Mesenchymal stem cell (in vitro differentiated cells and primary cell): ENCODE measurements around the gene OPRL1.

ENCODE experiments used
- DNase-seq: peaks from one replicate; pipeline ENCODE4 v3.0.0-alpha.2; 2013
- H2AFZ ChIP-seq: one replicate; pipeline ENCODE4 v1.6.1; 2013; ENCODE audit warnings: low read depth, mild to moderate bottlenecking, control low read depth, inconsistent platforms, low read length, moderate library complexity
- H2AK5ac ChIP-seq: 2 replicates; pipeline ENCODE4 v1.6.1; 2013; ENCODE audit warnings: low read length, moderate library complexity, mild to moderate bottlenecking, inconsistent platforms; ENCODE audit not compliant: severe bottlenecking
- H2BK120ac ChIP-seq: one replicate; pipeline ENCODE4 v1.6.1; 2013; ENCODE audit warnings: low read depth, mild to moderate bottlenecking, inconsistent platforms, low read length, moderate library complexity
- H2BK12ac ChIP-seq, 2 experiments: one replicate each; pipeline ENCODE4 v1.6.1; 2013; ENCODE audit warnings: inconsistent platforms in 2 of 2, low read length in 2 of 2, mild to moderate bottlenecking in 2 of 2, moderate library complexity in 2 of 2, control low read depth in 1 of 2
- H2BK15ac ChIP-seq: one replicate; pipeline ENCODE4 v1.6.1; 2013; ENCODE audit warnings: mild to moderate bottlenecking, low read depth, inconsistent platforms; ENCODE audit not compliant: poor library complexity, severe bottlenecking
- H2BK5ac ChIP-seq: 2 replicates; pipeline ENCODE4 v1.6.1; 2013; ENCODE audit warnings: low read depth, mild to moderate bottlenecking, low read length, control low read depth, inconsistent platforms; ENCODE audit not compliant: poor library complexity, severe bottlenecking
- H3K14ac ChIP-seq, 2 experiments: one replicate each; pipeline ENCODE4 v1.6.1; 2013; ENCODE audit warnings: inconsistent platforms in 2 of 2, low read length in 2 of 2, control low read depth in 1 of 2, mild to moderate bottlenecking in 1 of 2, moderate library complexity in 1 of 2
- H3K18ac ChIP-seq, 2 experiments: one replicate each; pipeline ENCODE4 v1.6.1; 2013; ENCODE audit warnings: inconsistent platforms in 2 of 2, low read length in 2 of 2, control low read depth in 1 of 2, low read depth in 1 of 2, mild to moderate bottlenecking in 1 of 2
- H3K23ac ChIP-seq, 2 experiments: one replicate each; pipeline ENCODE4 v1.6.1; 2013; ENCODE audit warnings: inconsistent platforms in 2 of 2, low read length in 2 of 2, mild to moderate bottlenecking in 2 of 2, moderate library complexity in 2 of 2, control low read depth in 1 of 2
- H3K27ac ChIP-seq: 2 replicates; pipeline ENCODE4 v1.5.1; 2013; ENCODE audit warnings: mild to moderate bottlenecking, moderate library complexity, low read length, control low read depth, inconsistent platforms; ENCODE audit not compliant: poor library complexity, severe bottlenecking
- H3K27me3 ChIP-seq, 2 experiments: 2 replicates each; pipeline versions ENCODE4 v1.6.1 to v1.7.0; 2013; ENCODE audit warnings: low read length in 2 of 2, mild to moderate bottlenecking in 2 of 2, moderate library complexity in 2 of 2, control low read depth in 1 of 2, inconsistent platforms in 1 of 2; ENCODE audit not compliant: control insufficient read depth in 1 of 2, insufficient read depth in 1 of 2
- H3K36me3 ChIP-seq, 2 experiments: 2 replicates each; pipeline versions ENCODE4 v1.6.1 to v1.7.0; 2013; ENCODE audit warnings: low read length in 2 of 2, control low read depth in 1 of 2, inconsistent platforms in 1 of 2, low read depth in 1 of 2, mild to moderate bottlenecking in 1 of 2; ENCODE audit not compliant: insufficient read depth in 2 of 2, control insufficient read depth in 1 of 2
- H3K4ac ChIP-seq, 2 experiments: one replicate each; pipeline ENCODE4 v1.6.1; 2013; ENCODE audit warnings: inconsistent platforms in 2 of 2, low read length in 2 of 2, mild to moderate bottlenecking in 2 of 2, moderate library complexity in 2 of 2, control low read depth in 1 of 2, low read depth in 1 of 2
- H3K4me1 ChIP-seq: 2 replicates; pipeline ENCODE4 v1.6.1; 2013; ENCODE audit warnings: low read depth, low read length, control low read depth; ENCODE audit not compliant: control insufficient read depth, insufficient read depth
- H3K4me2 ChIP-seq: 2 replicates; pipeline ENCODE4 v1.6.1; 2013; ENCODE audit warnings: low read length, mild to moderate bottlenecking, inconsistent platforms; ENCODE audit not compliant: poor library complexity, severe bottlenecking
- H3K4me3 ChIP-seq, 2 experiments: 2 replicates each; pipeline versions ENCODE4 v1.5.1 to v1.7.0; 2013; ENCODE audit warnings: low read length in 2 of 2, mild to moderate bottlenecking in 2 of 2, control low read depth in 1 of 2, low read depth in 1 of 2; ENCODE audit not compliant: insufficient read depth in 1 of 2
- H3K79me1 ChIP-seq: replicated peaks from 2 replicates; pipeline ENCODE4 v1.6.1; 2013; ENCODE audit warnings: mild to moderate bottlenecking, control low read depth, low read length, inconsistent platforms; ENCODE audit not compliant: poor library complexity, severe bottlenecking
- H3K9ac ChIP-seq: 2 replicates; pipeline ENCODE4 v1.7.0; 2013; ENCODE audit warnings: mild to moderate bottlenecking, low read length, moderate library complexity
- H3K9me3 ChIP-seq: 2 replicates; pipeline ENCODE4 v1.7.0; 2013; ENCODE audit warnings: mild to moderate bottlenecking, low read length; ENCODE audit not compliant: control insufficient read depth
- H4K8ac ChIP-seq: one replicate; pipeline ENCODE4 v1.6.1; 2013; ENCODE audit warnings: inconsistent platforms, mild to moderate bottlenecking, low read length, moderate library complexity
- H4K91ac ChIP-seq: one replicate; pipeline ENCODE4 v1.6.1; 2013; ENCODE audit warnings: mild to moderate bottlenecking, low read length, inconsistent platforms
- WGBS: methylation state at CpG from one replicate; pipeline ENCODE4 v1.1.7; 2013; ENCODE audit warnings: mixed read lengths; 5-methylcytosine and 5-hydroxymethylcytosine counted together

OPRL1 gene

DNA sequence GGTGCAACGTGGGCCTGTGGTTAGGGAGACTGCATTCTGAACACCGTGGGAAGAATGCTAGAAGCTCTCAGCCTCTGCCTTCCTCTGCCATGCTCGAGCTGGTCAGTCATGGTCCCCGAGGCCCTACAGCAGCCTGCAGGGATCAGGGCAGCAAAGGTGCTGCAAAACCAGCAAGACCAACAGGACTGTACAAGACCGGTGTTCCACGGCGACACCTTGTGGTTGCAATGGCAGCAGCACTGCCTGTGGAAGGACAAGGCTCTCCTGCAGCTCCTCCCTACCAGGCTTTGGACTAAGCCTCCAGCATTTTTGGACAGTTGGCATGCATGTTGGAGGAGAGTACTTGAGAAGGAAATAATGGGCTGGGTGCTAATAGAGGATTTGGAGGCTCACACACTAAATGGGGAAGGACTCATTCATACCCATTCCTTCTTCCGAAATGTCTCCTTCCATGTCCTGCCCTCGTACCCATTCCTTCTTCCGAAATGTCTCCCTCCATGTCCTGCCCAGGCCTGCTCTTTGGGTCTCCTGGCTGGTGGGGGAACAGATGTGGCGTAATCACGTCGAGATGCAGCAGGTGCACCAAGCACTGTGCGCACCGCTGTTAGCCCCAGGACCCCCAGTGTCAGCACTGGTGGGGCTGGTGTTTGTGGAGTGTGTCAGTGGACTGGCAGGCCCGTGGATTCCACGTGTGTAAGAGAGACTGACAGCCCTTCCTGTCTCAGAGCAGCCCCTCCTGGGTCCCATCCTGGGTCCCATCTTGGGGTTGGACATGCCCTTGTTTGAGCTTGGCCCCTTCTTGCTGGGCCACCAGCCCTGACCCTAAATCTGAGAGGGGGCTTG, 65.8 kb downstream of the OPRL1 start:
- no peak overlapping the region for H3K4me2 ChIP-seq
- H2AFZ ChIP-seq: no peak overlapping the region

DNA sequence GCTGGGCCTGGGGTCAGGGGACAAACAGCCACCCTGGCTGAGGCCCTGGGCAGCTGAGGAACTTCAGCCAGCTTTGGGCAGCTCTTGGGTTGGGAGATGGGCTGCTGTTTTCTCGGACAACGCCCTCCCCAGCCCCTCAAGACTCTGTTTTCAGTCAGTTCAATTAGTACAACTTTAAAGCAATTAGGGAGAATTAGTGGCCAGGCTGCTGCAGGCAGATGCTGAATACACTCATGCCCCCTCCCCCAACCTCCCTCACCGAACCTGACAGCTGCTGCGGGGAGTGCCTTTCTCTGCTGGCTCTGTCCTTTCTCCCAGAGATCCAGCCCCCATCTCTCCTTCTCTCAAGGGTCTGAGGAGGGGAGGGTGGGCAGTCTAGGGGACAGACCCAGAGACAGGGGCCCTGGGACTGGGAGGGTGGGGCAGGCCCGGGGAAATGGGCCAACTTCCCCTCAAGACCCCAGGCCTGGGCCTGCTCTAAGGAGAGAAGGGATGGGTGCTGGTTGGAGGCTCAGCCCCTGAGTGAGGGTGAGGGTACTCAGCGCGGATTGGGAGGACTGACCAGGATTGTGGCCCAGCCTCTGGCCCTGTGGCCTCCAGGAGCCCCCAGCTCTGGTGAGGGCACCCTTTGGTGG, 66.5 kb downstream of the OPRL1 start:
- no peak overlapping the region for H2BK15ac ChIP-seq
- no peak overlapping the region for H2AK5ac ChIP-seq
- H2AFZ ChIP-seq: no peak overlapping the region
- no peak overlapping the region for H3K4me3 ChIP-seq
- no peak overlapping the region for H4K91ac ChIP-seq
- 81% methylated on average over 4 of the region's 7 CpGs for WGBS
- H3K4ac ChIP-seq: no peak overlapping the region
- H3K9ac ChIP-seq: no peak overlapping the region
- peaks cover 12 to 33% of the 10 kb centered on the region in 2 experiments for H3K27me3 ChIP-seq
- no peak overlapping the region for H3K4me2 ChIP-seq
- no peak for DNase-seq
- no peak overlapping the region for H3K14ac ChIP-seq
- H3K4me1 ChIP-seq: peaks cover 11% of the 10 kb centered on the region
- H3K79me1 ChIP-seq: no peaks in the 10 kb centered on the region
- H3K18ac ChIP-seq: no peak overlapping the region
- H3K23ac ChIP-seq: no peak overlapping the region
- no peak overlapping the region for H2BK120ac ChIP-seq
- no peak overlapping the region for H4K8ac ChIP-seq
- H2BK5ac ChIP-seq: no peak overlapping the region
- H3K9me3 ChIP-seq: peaks cover 10% of the 10 kb centered on the region
- no peak overlapping the region for H2BK12ac ChIP-seq
- H3K36me3 ChIP-seq: no peaks in the 10 kb centered on the region
- no peak overlapping the region for H3K27ac ChIP-seq

More for the DNA sequence above, 65.8 kb downstream of the OPRL1 start:
- Histone ChIP-seq H3K9me3 (peaks cover 10% of the 10 kb centered on the region), H3K27me3 (peaks cover 16 to 38% of the 10 kb centered on the region in 2 experiments), H3K4me1 (peaks cover 11% of the 10 kb centered on the region), H2BK12ac (no peak overlapping the region), H3K4ac (no peak overlapping the region), H3K18ac (no peak overlapping the region), H3K9ac (no peak overlapping the region), H3K4me3 (no peak overlapping the region), H2AK5ac (no peak overlapping the region), H4K8ac (no peak overlapping the region), H3K36me3 (no peaks in the 10 kb centered on the region), H4K91ac (no peak overlapping the region), H3K79me1 (no peaks in the 10 kb centered on the region), H2BK120ac (no peak overlapping the region), H2BK5ac (no peak overlapping the region), H3K23ac (no peak overlapping the region), H2BK15ac (no peak overlapping the region), H3K27ac (no peak overlapping the region), H3K14ac (no peak overlapping the region)
- no peak for DNase-seq
- WGBS: 80% methylated on average over 17 of the region's 17 CpGs

DNA sequence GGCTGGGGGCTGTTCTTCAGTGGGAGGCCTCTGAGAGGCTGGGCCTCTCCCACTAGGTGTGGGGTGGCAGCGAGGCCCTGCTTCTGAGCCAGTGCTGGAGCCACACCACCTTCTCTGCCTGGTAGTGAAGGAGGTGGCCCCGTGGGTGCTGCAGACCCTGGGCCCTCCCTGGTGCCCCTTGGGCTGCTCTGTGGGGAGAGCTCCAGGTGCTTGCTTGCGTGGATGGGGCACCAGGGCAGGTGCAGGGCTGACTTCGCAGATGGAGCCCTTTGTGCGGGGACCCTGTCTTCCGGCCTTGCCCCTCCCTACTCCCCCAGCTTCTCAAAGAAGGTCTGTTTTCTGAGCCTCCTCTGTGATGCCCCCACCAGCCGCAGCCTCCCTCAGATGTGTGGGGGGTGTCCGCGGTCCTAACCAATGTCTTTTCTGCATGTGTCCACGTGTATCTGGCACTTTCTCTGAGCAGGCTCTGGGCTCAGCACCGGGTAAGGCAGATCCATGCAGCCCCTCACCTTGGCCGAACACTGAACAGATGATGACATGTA, 67.1 kb downstream of the OPRL1 start:
- peaks cover 14% of the 10 kb centered on the region for H3K4me1 ChIP-seq
- peaks cover 10% of the 10 kb centered on the region for H3K9me3 ChIP-seq
- H3K4me2 ChIP-seq: no peak overlapping the region
- no peak overlapping the region for H3K14ac ChIP-seq
- H3K36me3 ChIP-seq: no peaks in the 10 kb centered on the region
- no peak overlapping the region for H2BK120ac ChIP-seq
- no peak overlapping the region for H2BK15ac ChIP-seq
- H3K4ac ChIP-seq: no peak overlapping the region
- peaks cover 12 to 31% of the 10 kb centered on the region in 2 experiments for H3K27me3 ChIP-seq
- H2AK5ac ChIP-seq: no peak overlapping the region
- DNase-seq: no peak
- no peak overlapping the region for H3K9ac ChIP-seq
- H2BK12ac ChIP-seq: no peak overlapping the region
- 76% methylated on average over 12 of the region's 12 CpGs for WGBS
- H4K8ac ChIP-seq: no peak overlapping the region
- no peak overlapping the region for H3K27ac ChIP-seq
- no peak overlapping the region for H3K23ac ChIP-seq
- no peak overlapping the region for H2BK5ac ChIP-seq
- no peak overlapping the region for H3K4me3 ChIP-seq
- H2AFZ ChIP-seq: no peak overlapping the region
- no peak overlapping the region for H3K18ac ChIP-seq
- H4K91ac ChIP-seq: no peak overlapping the region
- no peaks in the 10 kb centered on the region for H3K79me1 ChIP-seq

DNA sequence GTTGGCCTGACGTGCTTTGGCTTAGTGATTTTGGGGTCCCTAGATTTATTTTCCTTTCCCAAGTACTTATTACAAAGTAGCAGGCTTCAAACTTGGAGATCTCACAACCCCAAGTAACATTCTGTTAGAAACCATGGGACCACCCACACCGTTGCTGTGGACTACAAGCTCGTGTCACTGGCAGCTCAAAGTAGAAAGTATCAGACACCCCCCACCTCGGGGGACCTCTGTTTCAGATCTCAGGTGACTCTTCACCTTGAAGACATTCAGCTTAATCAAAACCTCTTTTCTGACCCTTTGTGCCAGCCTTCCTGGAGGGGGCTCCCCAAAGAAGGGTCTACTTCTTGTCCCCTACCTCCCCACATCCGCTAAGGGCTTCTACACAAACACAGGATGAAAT, 68.7 kb downstream of the OPRL1 start:
- Histone ChIP-seq H2BK12ac (no peak overlapping the region), H3K14ac (no peak overlapping the region), H3K36me3 (no peaks in the 10 kb centered on the region), H3K4me3 (no peak overlapping the region), H3K9me3 (peaks cover 10% of the 10 kb centered on the region), H2AK5ac (no peak overlapping the region), H3K79me1 (no peaks in the 10 kb centered on the region), H2BK120ac (no peak overlapping the region), H4K8ac (no peak overlapping the region), H3K4me1 (peaks cover 15% of the 10 kb centered on the region), H3K18ac (no peak overlapping the region), H2BK5ac (no peak overlapping the region), H3K23ac (no peak overlapping the region), H3K9ac (no peak overlapping the region), H3K4ac (no peak overlapping the region), H4K91ac (no peak overlapping the region), H2AFZ (no peak overlapping the region), H2BK15ac (no peak overlapping the region), H3K27me3 (peaks cover 4 to 26% of the 10 kb centered on the region in 2 experiments), H3K27ac (no peak overlapping the region), H3K4me2 (no peak overlapping the region)
- no peak for DNase-seq
- 80% methylated on average over 5 of the region's 5 CpGs for WGBS
